Testis (tissue), 3 donors: ENCODE measurements around the gene CHD2. TPM values are rescaled to one million over a fixed set of nuclear protein-coding genes. Genes with fewer than 3 reads are reported as not detected.

Source experiments
- DNase-seq: peaks from one replicate; pipeline ENCODE4 v3.0.0-alpha.2; 2019
- H3K27ac ChIP-seq, 2 donors: fragments of 200-600 bp; sonication (generic); one replicate each; pipeline ENCODE4 v1.5.1; 2019
- H3K27me3 ChIP-seq: fragments of 200-600 bp; sonication (generic); one replicate; pipeline ENCODE4 v1.5.1; 2019
- H3K36me3 ChIP-seq: fragments of 200-600 bp; sonication (generic); one replicate; pipeline ENCODE4 v1.5.1; 2017; ENCODE audit warnings: low read depth; ENCODE audit errors: missing control alignments
- H3K4me1 ChIP-seq: fragments of 200-600 bp; sonication (generic); one replicate; pipeline ENCODE4 v1.5.1; 2019
- H3K4me3 ChIP-seq, 2 donors: fragments of 200-600 bp; sonication (generic); one replicate each; pipeline ENCODE4 v1.5.1; 2017 to 2019
- H3K9me3 ChIP-seq: fragments of 200-600 bp; sonication (generic); one replicate; pipeline ENCODE4 v1.5.1; 2017
- POLR2A ChIP-seq: fragments of 450-650 bp; IDR thresholded peaks from one replicate; pipeline ENCODE4 v1.6.1; 2017; ENCODE audit warnings: antibody characterized with exemption, mild to moderate bottlenecking, moderate library complexity
- WGBS, 2 donors: methylation state at CpG; one replicate each; pipeline ENCODE4 v1.1.5; 2018; 5-methylcytosine and 5-hydroxymethylcytosine counted together
- intact Hi-C: fragments of 100-400 bp; cut with DNase I; formaldehyde crosslinking; loops from one replicate; pipeline ENCODE4 v1.15.1; 2023; ENCODE audit warnings: low total_unique reads
- polyA plus RNA-seq: library from polyadenylated mRNA; stranded (reverse); fragments of 350-450 nt; fragmentation: Illumina TruSeq; extraction: RNeasy Lipid Tissue Mini Kit (QIAGEN cat#74804); gene quantifications from one replicate; pipeline ENCODE4 v1.2.3, GENCODE V29; 2014; ENCODE audit warnings: low read depth, low replicate concordance; ENCODE audit not compliant: insufficient read depth
- total RNA-seq, 2 donors: library from RNA; depleted of rRNA; stranded (reverse); fragments of >200 nt; gene quantifications; one replicate each; pipeline ENCODE4 v1.2.3, GENCODE V29; 2016
- TF ChIP-seq, protein P1 (sequence below), 3 experiments: fragments of 450-650 bp in 2 of 3; fragments of 200-600 bp in 1 of 3; sonication (generic) in 1 of 3; IDR thresholded peaks; one replicate each; pipeline ENCODE4 v1.5.1; 2016 to 2019; ENCODE audit warnings: antibody characterized with exemption in 3 of 3, mild to moderate bottlenecking in 2 of 3, moderate library complexity in 1 of 3

Gene CHD2
- total and polyA plus RNA-seq, 3 donors from 2014 or later = 64.5 to 129 (median 113) TPM

DNA sequence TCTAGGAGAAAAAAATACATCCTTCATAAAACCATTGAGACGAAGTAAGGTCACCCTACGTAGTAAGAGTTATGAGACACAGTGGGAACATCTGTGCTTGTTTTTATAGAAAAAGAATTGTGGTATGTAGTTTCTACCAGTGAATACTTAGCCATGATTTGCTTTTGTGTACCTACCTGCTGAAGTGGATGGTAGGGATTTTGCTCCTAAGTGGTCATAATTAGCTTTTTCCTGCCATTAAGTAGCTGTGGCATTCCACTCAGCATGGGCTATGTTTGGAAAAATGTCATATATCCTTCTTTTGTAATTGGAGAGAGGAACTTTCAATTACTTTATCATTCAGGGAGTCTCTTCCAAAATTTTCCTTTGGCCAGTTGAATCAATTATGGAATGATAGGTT, 63.7 kb downstream of the CHD2 start:
- TF ChIP-seq, protein P1, sequence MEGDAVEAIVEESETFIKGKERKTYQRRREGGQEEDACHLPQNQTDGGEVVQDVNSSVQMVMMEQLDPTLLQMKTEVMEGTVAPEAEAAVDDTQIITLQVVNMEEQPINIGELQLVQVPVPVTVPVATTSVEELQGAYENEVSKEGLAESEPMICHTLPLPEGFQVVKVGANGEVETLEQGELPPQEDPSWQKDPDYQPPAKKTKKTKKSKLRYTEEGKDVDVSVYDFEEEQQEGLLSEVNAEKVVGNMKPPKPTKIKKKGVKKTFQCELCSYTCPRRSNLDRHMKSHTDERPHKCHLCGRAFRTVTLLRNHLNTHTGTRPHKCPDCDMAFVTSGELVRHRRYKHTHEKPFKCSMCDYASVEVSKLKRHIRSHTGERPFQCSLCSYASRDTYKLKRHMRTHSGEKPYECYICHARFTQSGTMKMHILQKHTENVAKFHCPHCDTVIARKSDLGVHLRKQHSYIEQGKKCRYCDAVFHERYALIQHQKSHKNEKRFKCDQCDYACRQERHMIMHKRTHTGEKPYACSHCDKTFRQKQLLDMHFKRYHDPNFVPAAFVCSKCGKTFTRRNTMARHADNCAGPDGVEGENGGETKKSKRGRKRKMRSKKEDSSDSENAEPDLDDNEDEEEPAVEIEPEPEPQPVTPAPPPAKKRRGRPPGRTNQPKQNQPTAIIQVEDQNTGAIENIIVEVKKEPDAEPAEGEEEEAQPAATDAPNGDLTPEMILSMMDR (IDR thresholded peaks at IDR 0.05) = no peak
- no peak for TF ChIP-seq POLR2A
- Histone ChIP-seq H3K27me3 (no peaks in the 10 kb centered on the region), H3K4me3 (no peak overlapping the region), H3K9me3 (no peaks in the 10 kb centered on the region), H3K36me3 (no peaks in the 10 kb centered on the region), H3K27ac (no peak overlapping the region), H3K4me1 (no peaks in the 10 kb centered on the region)
- 91 to 93% methylated on average over 2 of the region's 2 CpGs for WGBS, 2 donors
- DNase-seq = no peak
- intact Hi-C loops = no loop called here

DNA sequence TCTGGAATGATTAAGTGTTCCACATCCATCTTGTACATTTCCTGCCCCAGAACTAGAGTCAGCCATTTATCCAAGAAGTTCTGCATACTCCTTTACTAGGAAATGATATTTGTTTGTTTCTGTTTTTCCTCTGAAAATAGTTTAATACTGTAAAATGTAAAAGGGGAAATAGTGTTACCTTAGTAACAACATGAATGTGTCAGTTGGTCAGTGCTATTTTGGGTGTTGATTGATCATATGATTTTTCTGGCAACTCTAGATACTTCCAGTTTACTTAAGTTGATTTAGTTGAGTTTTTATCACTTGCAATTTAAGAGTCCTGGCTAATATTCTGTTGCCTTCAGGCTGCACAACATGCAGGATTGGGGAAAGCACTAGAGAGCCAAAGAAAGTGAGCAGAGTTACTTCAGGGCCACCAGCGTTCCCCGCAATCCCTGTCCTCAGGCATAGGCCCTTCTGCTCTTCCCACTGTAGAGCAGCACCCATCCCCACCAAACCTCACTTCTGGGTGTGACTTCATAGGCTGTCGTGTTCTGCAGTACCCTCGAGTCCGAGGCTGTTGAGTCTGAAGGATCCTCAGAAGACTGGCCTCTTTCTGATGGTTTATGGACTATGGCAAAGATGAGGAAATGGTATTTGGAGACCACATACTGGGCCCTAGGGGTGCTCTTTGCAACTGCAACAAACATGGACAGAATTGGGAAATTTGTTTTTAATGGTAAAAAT, 69.0 kb downstream of the CHD2 start:
- no peaks in the 10 kb centered on the region for H3K27me3 ChIP-seq
- no peaks in the 10 kb centered on the region for H3K9me3 ChIP-seq
- H3K4me3 ChIP-seq = no peak overlapping the region
- H3K4me1 ChIP-seq = no peaks in the 10 kb centered on the region
- intact Hi-C loops = no loop called here
- H3K27ac ChIP-seq = peak overlapping the region in 1 of 2 donors; percentile 10
- 93 to 95% methylated on average over 3 to 5 of the region's 5 CpGs for WGBS, 2 donors
- TF ChIP-seq, protein P1 (IDR thresholded peaks at IDR 0.05) = peak in 1 of 3 experiments; percentile 10
- TF ChIP-seq POLR2A = no peak
- no peak for DNase-seq
- H3K36me3 ChIP-seq = no peaks in the 10 kb centered on the region

DNA sequence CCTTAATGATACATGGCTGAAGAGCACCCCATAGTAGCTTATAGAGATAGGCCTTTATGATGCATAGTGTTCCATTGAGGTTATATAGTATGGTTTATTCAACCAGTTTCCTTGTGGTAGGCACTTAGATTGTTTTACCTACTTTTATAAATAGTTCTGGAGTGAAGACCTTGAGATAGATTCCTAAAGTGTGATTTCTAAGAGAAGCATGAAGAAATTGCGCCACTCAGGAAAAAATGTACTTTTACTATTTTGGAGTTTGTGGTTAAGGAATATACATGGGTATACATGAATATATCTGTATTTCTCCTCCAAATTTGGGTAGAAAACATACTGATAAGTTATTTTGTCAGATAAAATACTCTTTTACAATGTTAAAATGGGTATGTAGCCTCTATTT, 70.5 kb downstream of the CHD2 start:
- DNase-seq = no peak
- intact Hi-C loops = no loop called here
- Histone ChIP-seq H3K36me3 (no peaks in the 10 kb centered on the region), H3K27ac (no peak overlapping the region), H3K4me1 (no peaks in the 10 kb centered on the region), H3K4me3 (no peak overlapping the region), H3K9me3 (no peaks in the 10 kb centered on the region), H3K27me3 (no peaks in the 10 kb centered on the region)
- WGBS, 2 donors = 90 to 98% methylated on average over 1 of the region's 1 CpG
- TF ChIP-seq, protein P1 (IDR thresholded peaks at IDR 0.05) = no peak
- TF ChIP-seq POLR2A = no peak

DNA sequence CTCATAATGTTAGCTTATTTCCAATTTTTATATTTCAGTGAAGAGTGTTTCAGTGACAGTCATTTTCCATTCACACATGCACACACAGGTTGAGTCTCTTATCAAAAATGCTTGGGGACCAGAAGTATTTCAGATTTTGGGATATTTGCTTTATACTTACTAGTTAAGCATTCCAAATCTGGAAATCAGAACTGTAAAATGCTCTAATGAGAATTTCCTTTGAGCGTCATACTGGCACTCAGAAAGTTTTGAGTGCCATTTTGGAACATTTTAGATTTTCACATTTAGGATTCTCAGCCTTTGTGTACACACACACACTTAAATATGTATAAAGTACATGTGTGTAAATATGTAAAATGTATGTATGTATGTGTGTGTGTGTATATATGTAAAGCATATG, 71.0 kb downstream of the CHD2 start:
- no peaks in the 10 kb centered on the region for H3K36me3 ChIP-seq
- intact Hi-C loops = no loop called here
- no peak overlapping the region for H3K27ac ChIP-seq
- no peak for DNase-seq
- 92 to 97% methylated on average over 1 of the region's 1 CpG for WGBS, 2 donors
- H3K4me3 ChIP-seq = no peak overlapping the region
- no peak for TF ChIP-seq POLR2A
- TF ChIP-seq, protein P1 (IDR thresholded peaks at IDR 0.05) = no peak
- H3K4me1 ChIP-seq = no peaks in the 10 kb centered on the region
- H3K9me3 ChIP-seq = no peaks in the 10 kb centered on the region
- H3K27me3 ChIP-seq = no peaks in the 10 kb centered on the region

DNA sequence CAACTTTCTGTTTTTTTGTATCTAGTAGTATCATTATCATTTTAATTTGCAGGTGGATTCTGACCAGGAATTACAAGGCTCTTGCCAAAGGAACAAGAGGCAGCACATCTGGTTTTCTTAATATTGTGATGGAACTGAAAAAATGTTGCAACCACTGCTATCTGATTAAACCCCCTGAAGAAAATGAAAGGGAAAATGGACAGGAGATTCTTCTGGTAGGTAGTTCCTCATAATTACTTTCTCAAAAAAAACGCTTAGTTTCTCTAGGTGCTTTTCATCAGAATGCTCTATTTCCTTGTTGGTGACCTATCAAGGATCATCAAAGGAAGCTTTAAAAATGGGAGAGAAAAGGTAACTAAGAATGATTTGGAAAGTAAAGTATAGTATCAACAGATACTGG, 71.6 kb downstream of the CHD2 start:
- intact Hi-C loops = no loop called here
- H3K36me3 ChIP-seq = no peaks in the 10 kb centered on the region
- TF ChIP-seq, protein P1 (IDR thresholded peaks at IDR 0.05) = no peak
- no peak for TF ChIP-seq POLR2A
- 83 to 92% methylated on average over 1 of the region's 1 CpG for WGBS, 2 donors
- H3K27me3 ChIP-seq = no peaks in the 10 kb centered on the region
- H3K27ac ChIP-seq = no peak overlapping the region
- H3K4me3 ChIP-seq = no peak overlapping the region
- no peak for DNase-seq
- H3K9me3 ChIP-seq = no peaks in the 10 kb centered on the region
- H3K4me1 ChIP-seq = no peaks in the 10 kb centered on the region
